GM18873 (cell line): ENCODE measurements around the gene ZNF618.

ENCODE experiments used
- ATAC-seq: cut with Tn5 transposase; IDR thresholded peaks from one replicate; pipeline ENCODE4 v1.9.1; 2021; ENCODE audit warnings: mild to moderate bottlenecking, moderate library complexity, moderate number of reproducible peaks; ENCODE audit not compliant: unreplicated experiment, low FRiP score

The ZNF618 gene

DNA sequence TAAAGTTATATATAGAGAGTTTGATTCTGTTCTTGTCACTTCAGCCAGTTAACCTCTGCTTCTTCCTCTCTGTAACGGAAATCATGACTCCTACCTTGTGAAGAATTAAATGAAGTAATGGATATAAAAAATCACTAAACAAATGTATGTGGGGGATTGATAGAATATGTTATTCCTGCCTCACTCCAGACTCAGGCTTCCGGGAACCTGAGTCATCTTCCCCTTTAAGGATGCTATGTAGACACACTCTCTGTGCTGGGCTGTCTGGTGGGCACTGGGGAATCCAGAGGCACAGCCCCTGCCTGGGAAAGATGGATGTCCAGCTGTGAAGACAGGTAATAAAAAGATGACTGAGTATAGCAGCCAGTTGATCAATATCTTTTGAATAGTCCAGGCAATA, 77.4 kb downstream of the ZNF618 start:
- no peak for ATAC-seq

DNA sequence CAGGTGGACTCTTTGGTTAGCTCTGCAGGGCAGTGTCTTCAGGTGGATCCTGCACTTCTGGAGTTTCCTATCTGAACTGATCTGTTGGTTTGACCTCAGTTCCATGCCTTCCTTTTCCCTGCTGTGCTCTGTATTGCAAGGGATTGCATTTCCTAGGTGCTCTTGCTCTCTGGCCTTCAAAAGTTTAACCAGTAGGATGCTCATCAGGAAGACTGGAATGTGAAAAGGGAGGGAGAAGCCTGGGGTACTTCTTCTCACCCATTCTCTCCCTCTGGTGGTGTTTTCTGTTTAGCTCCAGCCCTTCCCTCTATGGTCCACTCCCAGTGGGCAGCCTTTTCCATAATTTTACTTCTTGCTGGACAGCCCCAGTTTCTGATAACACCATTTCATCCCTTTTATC, 78.5 kb downstream of the ZNF618 start:
- ATAC-seq = no peak

DNA sequence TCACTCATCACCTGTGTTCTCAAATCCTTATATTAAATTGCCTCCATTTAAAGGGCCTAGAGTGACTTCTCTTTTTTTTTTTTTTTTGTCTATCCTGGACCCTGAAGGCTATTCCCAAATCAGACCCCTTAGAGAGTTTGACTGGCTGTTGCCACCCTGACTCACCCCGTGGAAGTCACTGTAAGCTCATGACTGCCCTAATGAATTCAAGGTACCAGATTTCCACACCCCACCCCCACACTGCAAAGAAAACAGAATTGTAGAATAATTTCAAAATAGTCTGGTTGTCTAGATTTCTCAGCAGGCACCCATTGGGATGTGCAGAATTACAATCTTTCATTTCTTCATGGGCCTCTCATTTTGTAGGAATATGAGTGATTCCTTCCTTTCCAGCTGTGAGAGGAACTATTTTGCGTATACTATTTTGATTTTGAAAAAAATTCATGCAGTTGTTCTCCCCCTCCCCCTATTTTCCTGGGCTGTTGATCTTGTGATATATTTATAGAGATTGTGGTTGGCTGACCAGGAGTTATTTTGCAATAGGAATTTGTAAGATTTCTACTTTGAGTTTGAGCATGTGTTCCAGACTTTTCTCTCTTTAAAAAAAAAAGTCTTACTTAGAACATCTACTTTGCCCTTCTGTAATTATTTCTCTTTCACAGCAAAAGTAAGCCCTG, 79.1 kb downstream of the ZNF618 start:
- no peak for ATAC-seq

DNA sequence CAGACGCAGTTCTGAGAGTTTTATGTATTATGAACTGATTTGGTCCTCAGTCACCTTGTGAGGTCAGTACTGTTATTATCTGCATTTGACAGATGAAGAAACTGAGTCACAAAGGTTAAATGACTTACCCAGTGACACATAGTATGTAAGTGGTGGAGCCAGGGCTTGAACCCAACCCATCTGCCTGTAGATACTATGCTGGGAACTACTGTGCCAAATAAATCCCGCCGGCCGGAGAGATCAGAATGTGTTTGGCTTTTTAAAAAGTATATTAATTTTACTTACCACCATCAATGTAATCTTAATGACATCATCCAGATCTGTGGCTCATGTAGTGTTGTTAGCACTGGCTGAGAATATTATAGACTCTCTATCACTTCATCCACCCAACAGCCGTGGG, 80.8 kb downstream of the ZNF618 start:
- no peak for ATAC-seq

DNA sequence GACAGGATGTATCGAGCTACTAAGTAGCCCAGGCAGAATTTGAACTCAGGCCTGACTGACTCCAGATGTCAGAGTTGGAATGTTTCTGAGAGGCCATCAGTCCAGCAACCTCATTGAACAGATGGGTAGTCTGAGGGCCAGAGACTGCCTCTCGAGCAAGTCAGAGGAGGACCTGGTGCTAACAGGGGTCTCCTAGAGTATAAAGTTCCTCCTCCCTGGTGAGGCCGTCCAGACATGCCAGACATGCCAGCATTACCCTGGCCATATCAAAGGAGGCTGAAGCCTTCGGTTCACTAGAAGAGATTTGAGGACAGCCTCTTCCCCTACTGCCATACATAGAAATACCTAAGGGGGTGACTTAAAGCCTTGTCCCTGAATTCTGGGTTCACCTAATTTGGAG, 81.2 kb downstream of the ZNF618 start:
- ATAC-seq = no peak

DNA sequence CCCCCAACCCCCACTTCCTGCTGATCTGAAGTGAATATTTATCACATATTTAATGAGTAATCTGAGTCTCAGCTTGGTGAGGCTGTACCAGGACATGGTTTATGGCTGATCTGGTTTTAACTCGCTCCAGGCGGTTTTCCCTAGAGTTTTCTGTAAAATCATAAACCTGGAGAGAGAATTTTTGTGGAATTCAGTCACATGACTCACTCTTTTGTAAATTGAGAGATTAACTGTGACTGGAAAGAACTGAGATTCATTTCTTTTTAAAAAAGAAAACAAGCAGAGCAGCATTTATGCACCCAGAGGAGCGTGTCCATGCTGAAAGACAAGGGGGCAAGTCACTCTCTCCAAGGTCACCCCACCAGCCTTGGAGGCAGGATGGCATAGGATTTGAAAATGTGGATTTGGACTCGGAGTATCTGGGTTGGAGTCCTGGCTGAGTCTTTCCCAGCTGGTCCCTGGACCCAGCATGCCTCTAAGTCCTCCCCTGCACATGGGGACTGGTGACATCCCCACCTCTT, 81.8 kb downstream of the ZNF618 start:
- no peak for ATAC-seq

DNA sequence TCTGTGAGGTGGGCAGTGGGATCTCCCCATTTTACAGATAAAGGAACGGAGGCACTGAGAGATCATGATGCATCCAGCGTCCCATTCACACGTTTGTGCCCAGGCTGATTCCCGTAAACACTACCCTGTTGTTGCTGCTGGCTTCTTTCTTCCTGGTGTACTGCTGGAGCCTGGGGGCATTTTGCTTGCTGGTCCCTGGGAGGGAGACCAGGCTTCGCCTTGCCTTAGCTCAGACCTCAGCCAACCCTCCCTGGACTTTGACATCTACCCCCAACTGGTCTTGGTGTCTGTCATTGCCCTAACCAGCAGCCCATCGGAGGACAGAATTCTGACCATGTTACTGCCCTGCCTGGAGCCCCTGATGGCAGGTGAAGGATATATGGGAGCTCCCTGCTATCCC, 82.4 kb downstream of the ZNF618 start:
- ATAC-seq = no peak

DNA sequence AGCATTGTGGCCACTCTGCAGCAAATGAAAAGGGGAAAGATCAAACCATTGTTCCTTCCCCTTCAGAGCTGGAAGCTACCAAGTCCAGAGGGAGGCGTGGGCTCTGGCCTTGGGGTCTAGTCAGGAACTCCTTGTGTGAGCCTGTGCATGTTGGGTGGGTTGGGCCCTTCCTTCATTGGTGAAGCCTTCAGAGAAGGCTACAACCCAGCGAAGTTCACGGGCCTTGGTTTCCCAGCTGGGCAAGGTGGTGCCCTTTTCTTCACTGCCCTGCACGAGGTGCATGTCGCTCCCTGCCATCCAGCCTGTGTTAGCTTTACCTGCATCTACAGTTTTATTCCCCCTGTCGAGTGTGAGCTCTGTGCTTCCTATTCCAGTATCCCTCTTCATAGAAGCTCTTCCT, 84.7 kb downstream of the ZNF618 start:
- no peak for ATAC-seq

DNA sequence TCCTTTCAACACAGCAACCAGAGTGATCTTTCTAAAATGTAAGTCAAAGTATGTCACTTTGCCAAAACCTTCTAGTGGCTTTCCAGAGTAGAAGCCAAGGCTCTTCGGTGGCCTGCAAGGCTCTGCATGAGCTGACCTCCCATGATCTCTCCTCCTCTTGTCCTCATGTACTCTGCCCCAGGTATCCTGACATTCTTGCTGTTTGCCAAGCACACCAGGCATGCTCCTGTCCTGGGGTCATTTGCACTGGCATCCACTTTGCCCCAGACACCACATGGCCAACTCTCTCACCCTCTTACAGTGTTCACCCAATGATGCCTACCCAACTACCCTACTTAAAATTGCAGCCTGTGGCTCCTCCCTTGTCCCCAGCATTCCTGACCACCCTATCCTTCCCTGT, 86.3 kb downstream of the ZNF618 start:
- ATAC-seq = no peak

DNA sequence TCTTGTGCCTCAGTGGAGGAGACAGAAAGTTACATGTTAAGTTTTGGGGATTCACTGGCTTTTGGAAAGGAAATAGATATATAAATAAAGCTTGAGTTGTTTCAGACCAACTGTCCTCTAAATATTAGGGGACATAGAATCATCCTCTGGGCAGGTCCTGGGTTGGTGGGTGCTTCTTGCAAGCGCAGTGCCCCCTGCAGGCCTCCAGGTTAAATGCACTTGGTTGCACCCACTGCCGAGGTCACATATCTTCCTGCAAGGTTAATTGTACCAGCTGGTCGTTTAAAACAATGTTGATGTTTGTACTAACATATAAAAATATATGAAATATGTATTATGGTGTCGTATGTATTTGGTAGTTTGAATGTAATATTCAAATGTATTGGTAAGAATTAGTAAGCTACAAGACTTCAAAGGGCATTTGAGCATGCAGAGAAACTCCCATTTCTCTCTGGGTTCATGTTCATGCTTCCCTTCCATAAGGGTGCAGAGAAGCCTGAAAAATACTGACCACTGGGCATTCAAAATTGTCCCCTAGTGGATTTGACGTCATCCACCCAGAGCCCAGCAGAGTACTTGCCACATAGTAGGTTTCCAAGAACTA, 87.0 kb downstream of the ZNF618 start:
- no peak for ATAC-seq

DNA sequence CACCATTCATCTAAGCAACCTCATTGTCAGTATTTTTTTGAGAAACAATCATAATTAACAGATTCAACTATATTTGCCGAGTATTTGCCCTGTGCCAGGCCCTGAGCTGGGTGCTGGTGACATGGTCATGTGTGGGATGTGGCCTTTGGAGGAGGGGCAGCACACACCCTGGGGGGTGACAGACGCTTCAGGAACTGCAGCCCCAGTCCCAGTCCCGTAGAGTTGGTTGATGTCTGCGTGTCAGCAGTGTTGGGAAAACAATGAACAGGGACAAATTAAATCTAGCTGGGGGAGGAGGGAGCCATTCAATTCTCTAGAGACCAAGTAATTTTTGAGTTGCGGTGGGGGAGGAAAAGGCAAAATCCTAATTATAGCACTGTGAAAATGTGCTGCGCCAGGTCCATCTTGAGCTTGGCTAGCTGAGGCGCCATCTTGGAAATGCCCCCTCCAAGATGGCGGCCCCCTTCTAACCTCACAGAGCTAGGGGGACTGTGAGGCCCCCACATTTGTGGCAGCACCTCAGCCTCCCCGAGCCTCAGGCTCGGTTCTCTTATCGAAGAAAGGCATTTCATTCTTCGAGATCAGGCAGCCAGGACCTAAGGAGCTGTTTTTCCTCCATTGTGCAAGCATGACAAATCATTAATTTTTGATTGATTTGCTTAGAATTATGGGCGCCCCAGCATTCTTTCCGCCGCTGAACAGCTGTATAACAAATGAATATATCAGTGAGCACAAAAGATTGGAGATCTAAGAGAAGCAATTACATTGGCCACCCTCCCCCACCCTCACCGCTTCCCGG, 87.8 kb downstream of the ZNF618 start:
- no peak for ATAC-seq

DNA sequence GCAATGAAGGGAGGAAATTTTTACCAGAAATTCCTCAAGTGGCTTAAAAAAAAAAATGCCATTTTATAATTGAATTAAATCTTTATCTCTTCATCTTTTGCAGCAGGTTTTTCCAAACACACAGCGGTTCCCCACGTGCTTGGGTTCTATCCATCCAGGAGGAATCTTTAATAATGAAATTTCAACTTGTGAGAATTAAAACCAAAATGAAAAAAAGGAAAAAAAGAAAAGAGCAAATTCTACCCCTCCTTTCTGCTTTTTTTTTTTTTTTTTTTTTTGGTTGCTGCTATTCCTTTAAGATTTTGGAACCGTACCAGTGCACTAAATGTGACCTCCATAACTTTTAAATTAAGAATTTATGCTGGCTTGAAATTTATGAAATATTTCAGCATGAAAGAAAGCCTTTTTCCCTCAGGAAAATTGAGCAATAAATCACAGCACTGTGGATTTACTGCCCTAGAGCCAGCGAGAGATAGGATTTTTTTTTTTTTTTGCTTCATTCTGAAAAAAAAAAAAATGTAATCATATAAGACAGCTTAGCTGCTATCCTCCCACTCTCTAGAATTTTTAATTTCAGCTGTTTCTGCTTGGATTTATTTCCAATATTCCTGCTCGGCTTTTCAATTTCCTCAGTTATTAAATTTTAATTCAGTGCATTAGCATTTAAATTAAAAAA, 88.5 kb downstream of the ZNF618 start:
- no peak for ATAC-seq

DNA sequence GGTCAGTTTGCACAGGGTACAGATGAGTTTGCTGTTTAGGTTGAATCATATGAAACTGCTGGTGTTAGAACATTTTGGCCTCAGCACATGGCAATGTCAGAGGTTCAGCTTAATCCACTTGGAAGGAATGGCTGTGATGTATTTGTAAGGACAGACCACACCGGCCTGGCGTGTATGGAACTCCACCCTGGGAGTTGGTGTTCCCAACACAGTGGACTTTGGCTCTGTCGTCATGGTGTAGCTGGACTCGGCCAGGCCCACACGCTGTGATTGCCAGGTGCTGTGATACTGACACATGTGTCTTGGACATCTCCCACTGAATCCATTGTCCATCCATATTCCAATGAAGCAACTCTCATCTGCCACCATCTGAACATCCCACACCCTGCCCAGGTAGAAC, 90.3 kb downstream of the ZNF618 start:
- ATAC-seq = no peak

DNA sequence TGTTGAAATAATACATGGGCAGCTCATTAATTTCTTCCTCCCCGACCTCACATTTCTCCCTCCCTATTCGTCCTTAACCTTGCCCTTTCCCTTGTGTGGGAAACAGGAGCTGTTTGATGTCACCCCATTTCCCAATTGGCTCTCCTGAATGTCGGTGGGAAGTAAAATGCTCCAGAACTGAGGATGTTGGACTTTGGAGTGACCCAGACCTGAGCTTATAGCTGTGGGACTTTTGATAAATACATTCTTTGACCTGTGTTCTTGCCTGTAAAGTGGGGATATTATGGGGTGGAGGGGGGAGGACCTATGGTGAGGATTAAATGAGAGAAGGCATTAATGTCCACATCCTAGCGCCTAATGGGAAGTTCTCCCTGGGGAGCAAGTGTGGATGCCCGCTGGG, 91.3 kb downstream of the ZNF618 start:
- no peak for ATAC-seq

DNA sequence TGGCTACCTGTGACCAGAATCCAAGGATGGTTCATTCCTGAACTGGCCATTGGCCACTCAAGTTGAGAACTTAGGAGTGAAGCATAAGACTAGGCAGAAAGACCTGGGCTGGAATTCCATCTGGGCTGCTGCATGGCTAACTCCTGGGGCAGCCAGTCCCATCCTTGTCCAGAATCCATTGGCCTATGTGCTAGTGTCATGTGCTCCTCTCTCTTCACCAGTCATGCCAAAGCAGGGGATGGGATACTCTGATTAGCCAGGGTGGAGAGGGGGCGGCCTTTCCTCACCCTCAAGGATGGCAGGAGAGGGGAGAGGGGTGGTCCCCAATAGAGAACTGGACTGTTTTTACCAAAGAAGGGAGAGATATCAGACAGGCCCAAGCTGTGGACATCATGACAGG, 93.2 kb downstream of the ZNF618 start:
- ATAC-seq = no peak

DNA sequence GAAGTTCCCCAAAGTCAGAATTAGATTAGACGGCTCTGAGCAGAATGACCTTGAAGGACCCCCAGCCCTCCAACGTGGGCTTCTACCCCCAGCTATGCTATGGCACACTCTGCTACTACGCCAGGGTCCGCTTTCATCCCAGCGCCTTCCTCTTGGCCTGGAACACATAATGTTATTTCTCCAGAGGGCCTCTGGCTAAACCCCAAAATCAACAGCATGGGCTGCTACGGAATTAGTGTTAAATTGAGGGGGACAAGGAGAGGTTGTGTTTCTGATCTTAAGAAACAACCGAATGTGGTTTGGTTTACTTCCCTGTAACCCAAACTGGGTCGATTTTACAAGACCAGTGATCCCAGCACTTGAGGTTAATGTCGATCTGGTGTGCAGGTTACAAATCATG, 97.1 kb downstream of the ZNF618 start:
- ATAC-seq = no peak

DNA sequence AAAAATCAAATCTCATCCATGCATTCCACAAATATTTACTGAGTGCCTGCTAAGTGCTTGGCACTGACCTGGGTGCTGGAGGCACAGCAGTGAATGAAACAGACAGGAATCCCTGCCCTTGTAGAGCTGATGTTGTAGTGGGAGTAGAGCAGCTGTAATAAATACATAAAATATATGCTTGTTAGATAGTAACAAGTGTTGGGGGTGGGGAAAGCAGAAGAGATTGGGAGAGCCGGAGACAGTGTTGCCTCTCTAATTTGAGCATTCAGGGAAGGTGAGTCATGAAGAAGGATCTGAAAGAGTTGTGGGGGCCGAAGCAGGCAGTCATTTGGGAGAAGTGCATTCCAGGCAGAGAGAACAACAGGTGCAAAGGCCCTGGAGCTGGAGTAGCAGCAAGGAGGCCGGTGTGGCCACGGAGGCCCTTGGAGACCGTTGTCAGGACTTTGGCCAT, 97.9 kb downstream of the ZNF618 start:
- no peak for ATAC-seq

DNA sequence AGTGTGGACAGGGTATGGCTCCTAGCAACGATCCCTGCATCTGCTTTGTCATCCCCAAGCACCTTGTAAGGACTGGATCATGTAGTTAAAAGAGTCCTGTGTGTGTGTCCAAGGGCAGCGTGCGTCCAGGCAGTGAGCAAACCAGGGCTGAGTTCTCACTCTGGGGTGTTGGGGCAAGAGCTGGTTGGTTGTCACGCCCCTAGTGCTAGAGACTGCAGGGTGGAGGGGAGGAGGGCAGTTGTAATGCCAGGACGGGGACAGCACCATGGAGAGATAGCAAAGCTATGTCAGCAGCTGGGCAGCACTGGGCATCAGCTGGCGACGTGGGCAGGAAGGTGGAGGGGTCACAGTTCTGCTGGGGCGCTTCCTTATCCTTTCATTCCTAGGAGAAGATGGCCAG, 100.8 kb downstream of the ZNF618 start:
- ATAC-seq = no peak

DNA sequence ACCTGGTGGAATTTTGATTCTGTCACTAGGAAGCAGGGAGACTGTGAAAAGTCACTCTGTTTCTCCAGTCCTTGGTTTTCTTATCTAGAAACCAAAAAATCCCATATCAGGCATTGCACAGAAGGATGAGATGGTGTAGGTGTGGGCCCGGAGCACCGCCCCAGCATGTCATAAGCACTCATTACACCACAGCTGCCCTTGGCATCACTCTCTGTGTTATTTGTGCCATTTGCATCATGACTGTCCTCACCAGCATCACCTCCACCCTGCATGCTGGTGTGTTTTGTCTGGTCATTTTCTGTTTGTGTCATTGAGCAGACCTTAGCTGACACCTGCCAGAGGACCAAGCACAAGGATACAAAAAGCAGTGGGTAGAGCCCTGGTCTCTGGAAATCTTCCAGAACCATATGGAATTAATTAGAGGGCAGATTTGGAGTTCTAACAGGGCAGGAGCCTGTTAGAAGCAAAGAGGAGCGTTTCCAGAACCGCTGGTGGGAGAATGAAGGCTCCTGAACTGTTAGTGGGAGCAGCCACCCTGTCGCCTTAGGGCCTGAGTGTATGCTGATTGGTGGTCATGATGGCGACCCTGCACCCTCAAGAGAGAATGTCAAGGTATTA, 102.7 kb downstream of the ZNF618 start:
- ATAC-seq = no peak

DNA sequence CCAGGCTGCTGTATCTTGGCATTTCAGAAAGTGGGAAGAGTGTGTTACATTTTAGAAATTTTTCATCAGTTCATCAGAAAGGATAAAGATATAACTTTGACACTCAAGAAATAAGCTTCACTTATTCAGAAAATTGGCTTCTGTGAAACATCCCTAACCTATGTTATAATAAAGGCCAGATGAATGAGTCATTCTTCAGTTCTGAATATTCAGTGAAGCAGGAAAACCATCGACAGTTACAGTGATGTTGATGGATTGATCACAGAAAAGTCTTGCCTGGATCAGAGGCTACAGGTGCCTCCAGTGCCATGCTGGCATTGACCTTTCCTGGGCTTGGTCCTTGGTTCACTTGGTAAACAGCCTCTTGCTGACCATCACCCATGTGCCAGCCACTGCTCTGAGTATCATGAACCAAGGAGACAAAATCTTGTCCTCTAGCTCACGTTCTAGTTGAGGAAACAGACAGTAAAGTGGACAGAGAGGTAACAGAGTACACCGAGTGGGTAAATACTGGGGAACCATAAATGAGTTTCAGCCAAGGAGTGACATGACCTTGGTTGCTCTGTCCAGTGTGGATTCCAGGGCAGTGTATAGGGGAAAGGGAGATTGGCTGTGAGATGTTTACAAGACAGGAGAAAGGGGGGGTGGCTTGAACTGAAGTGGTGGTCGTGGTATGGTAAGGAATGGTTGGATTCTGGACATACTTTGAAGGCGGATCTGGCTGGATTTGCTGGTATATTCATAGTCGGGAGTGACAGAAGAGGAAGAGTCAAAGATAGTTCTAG, 103.4 kb downstream of the ZNF618 start:
- ATAC-seq = no peak
